H9 (cell line): ENCODE data around the gene RFC4. TPM values are rescaled to one million over a fixed set of nuclear protein-coding genes. Genes with fewer than 3 reads are reported as not detected.
A peak's percentile ranks its signal among the peaks of the same experiment; 100 is the strongest.
"Not testable (repeated sequence)": the region's sequence is repeated elsewhere in the genome, so short reads cannot be mapped to it uniquely, and the experiment has no call there.

ENCODE experiments used
- DNase-seq: peaks from one replicate; pipeline ENCODE4 v3.0.0-alpha.2; 2017
- H2AFZ ChIP-seq: one replicate; pipeline ENCODE4 v1.6.1; 2013; ENCODE audit warnings: mild to moderate bottlenecking, low read length, control low read depth, moderate library complexity
- H2AK5ac ChIP-seq: 2 replicates; pipeline ENCODE4 v1.6.1; 2013; ENCODE audit warnings: low read length, control low read depth, mixed read lengths; ENCODE audit not compliant: insufficient read length
- H2BK120ac ChIP-seq: one replicate; pipeline ENCODE4 v1.6.1; 2013; ENCODE audit warnings: low read depth, mild to moderate bottlenecking, low read length, control low read depth, inconsistent platforms; ENCODE audit not compliant: poor library complexity, severe bottlenecking
- H2BK12ac ChIP-seq: 2 replicates; pipeline ENCODE4 v1.6.1; 2013; ENCODE audit warnings: low read length, control low read depth, mixed read lengths, low read depth; ENCODE audit not compliant: insufficient read length
- H2BK15ac ChIP-seq: 2 replicates; pipeline ENCODE4 v1.6.1; 2013; ENCODE audit warnings: low read depth, low read length, control low read depth
- H2BK20ac ChIP-seq: one replicate; pipeline ENCODE4 v1.6.1; 2013; ENCODE audit warnings: low read depth, mild to moderate bottlenecking, low read length, control low read depth, inconsistent platforms; ENCODE audit not compliant: poor library complexity, severe bottlenecking
- H2BK5ac ChIP-seq: 2 replicates; pipeline ENCODE4 v1.6.1; 2013; ENCODE audit warnings: low read length, control low read depth, mixed read lengths; ENCODE audit not compliant: insufficient read length
- H3K14ac ChIP-seq: 2 replicates; pipeline ENCODE4 v1.6.1; 2013; ENCODE audit warnings: low read length, control low read depth; ENCODE audit not compliant: insufficient read depth
- H3K18ac ChIP-seq: 2 replicates; pipeline ENCODE4 v1.6.1; 2013; ENCODE audit warnings: low read depth, mild to moderate bottlenecking, mixed read lengths, low read length, control low read depth; ENCODE audit not compliant: insufficient read length
- H3K23ac ChIP-seq: 2 replicates; pipeline ENCODE4 v1.6.1; 2013; ENCODE audit warnings: low read length, control low read depth, mixed read lengths, low read depth; ENCODE audit not compliant: insufficient read length
- H3K23me2 ChIP-seq: 2 replicates; pipeline ENCODE4 v1.6.1; 2013; ENCODE audit warnings: low read depth, mild to moderate bottlenecking, mixed read lengths, low read length, control low read depth; ENCODE audit not compliant: insufficient read length, poor library complexity, severe bottlenecking
- H3K27ac ChIP-seq: 2 replicates; pipeline ENCODE4 v1.5.1; 2013; ENCODE audit warnings: low read length, control low read depth, mixed read lengths, low read depth; ENCODE audit not compliant: insufficient read length
- H3K27me3 ChIP-seq: 2 replicates; pipeline ENCODE4 v1.6.1; 2013; ENCODE audit warnings: low read length, control low read depth, inconsistent platforms; ENCODE audit not compliant: insufficient read depth
- H3K4ac ChIP-seq: 2 replicates; pipeline ENCODE4 v1.6.1; 2013; ENCODE audit warnings: low read depth, mild to moderate bottlenecking, control low read depth, inconsistent platforms, low read length, moderate library complexity
- H3K4me1 ChIP-seq: 2 replicates; pipeline ENCODE4 v1.6.1; 2013; ENCODE audit warnings: low read length, control low read depth, inconsistent platforms; ENCODE audit not compliant: insufficient read depth
- H3K4me2 ChIP-seq: 2 replicates; pipeline ENCODE4 v1.6.1; 2013; ENCODE audit warnings: low read length, control low read depth, mixed read lengths; ENCODE audit not compliant: insufficient read length, insufficient read depth
- H3K56ac ChIP-seq: 2 replicates; pipeline ENCODE4 v1.6.1; 2013; ENCODE audit warnings: low read depth, mild to moderate bottlenecking, mixed read lengths, low read length, control low read depth; ENCODE audit not compliant: insufficient read length
- H3K79me1 ChIP-seq: 2 replicates; pipeline ENCODE4 v1.6.1; 2013; ENCODE audit warnings: low read depth, mild to moderate bottlenecking, moderate library complexity, low read length, control low read depth, inconsistent platforms; ENCODE audit not compliant: insufficient read depth, poor library complexity, severe bottlenecking
- H3K79me2 ChIP-seq: 2 replicates; pipeline ENCODE4 v1.6.1; 2013; ENCODE audit warnings: low read length, control low read depth, inconsistent platforms; ENCODE audit not compliant: insufficient read depth
- H3K9ac ChIP-seq: 2 replicates; pipeline ENCODE4 v1.6.1; 2013; ENCODE audit warnings: low read length, control low read depth, mixed read lengths; ENCODE audit not compliant: insufficient read length; ENCODE audit errors: extremely low read depth
- H3K9me3 ChIP-seq: one replicate; pipeline ENCODE4 v1.6.1; 2013; ENCODE audit warnings: low read depth, low read length, inconsistent platforms; ENCODE audit not compliant: control insufficient read depth
- H3T11ph ChIP-seq: one replicate; pipeline ENCODE4 v1.6.1; 2013; ENCODE audit warnings: mild to moderate bottlenecking, low read length, control low read depth, inconsistent platforms
- H4K20me1 ChIP-seq: one replicate; pipeline ENCODE4 v1.6.1; 2013; ENCODE audit not compliant: control insufficient read depth, insufficient read length, insufficient read depth
- H4K5ac ChIP-seq: 2 replicates; pipeline ENCODE4 v1.6.1; 2013; ENCODE audit warnings: low read depth, mild to moderate bottlenecking, mixed read lengths, low read length, control low read depth; ENCODE audit not compliant: insufficient read length
- H4K8ac ChIP-seq: replicated peaks from 2 replicates; pipeline ENCODE4 v1.6.1; 2013; ENCODE audit warnings: low read length, control low read depth, mixed read lengths, low read depth; ENCODE audit not compliant: insufficient read length
- H4K91ac ChIP-seq: 2 replicates; pipeline ENCODE4 v1.6.1; 2013; ENCODE audit warnings: low read depth, mild to moderate bottlenecking, moderate library complexity, mixed read lengths, low read length, control low read depth; ENCODE audit not compliant: insufficient read length
- H3K27ac Mint-ChIP-seq, 3 experiments: 2 replicates in 2 of 3; 3 replicates in 1 of 3; pipeline ENCODE4 v1.8.0; 2020 to 2021; ENCODE audit warnings: mixed read lengths in 3 of 3, mild to moderate bottlenecking in 1 of 3, moderate library complexity in 1 of 3
- H3K27me3 Mint-ChIP-seq: 2 replicates; pipeline ENCODE4 v1.8.0; 2021; ENCODE audit warnings: low read depth, mild to moderate bottlenecking, moderate library complexity, mixed read lengths
- H3K36me3 Mint-ChIP-seq, 3 experiments: 2 replicates in 2 of 3; 3 replicates in 1 of 3; pipeline ENCODE4 v1.8.0; 2020 to 2021; ENCODE audit warnings: low read depth in 3 of 3, mixed read lengths in 3 of 3; ENCODE audit not compliant: insufficient read depth in 1 of 3
- H3K4me1 Mint-ChIP-seq, 2 experiments: 2 replicates each; pipeline ENCODE4 v1.8.0; 2020; ENCODE audit warnings: mixed read lengths in 2 of 2
- H3K4me3 Mint-ChIP-seq, 2 experiments: 2 replicates in 1 of 2; 3 replicates in 1 of 2; pipeline ENCODE4 v1.8.0; 2020 to 2021; ENCODE audit warnings: mild to moderate bottlenecking in 2 of 2, mixed read lengths in 2 of 2, moderate library complexity in 1 of 2
- H3K9me3 Mint-ChIP-seq, 2 experiments: 2 replicates in 1 of 2; 3 replicates in 1 of 2; pipeline ENCODE4 v1.8.0; 2020; ENCODE audit warnings: mild to moderate bottlenecking in 2 of 2, mixed read lengths in 2 of 2, moderate library complexity in 1 of 2
- CTCF ChIP-seq: fragments of 200-600 bp; sonication (generic); conservative IDR thresholded peaks from 3 replicates; pipeline ENCODE4 v1.8.0; 2021; ENCODE audit warnings: antibody characterized with exemption, mild to moderate bottlenecking
- whole genome bisulfite sequencing: extraction: QIAGEN DNeasy Blood & Tissue Kit; methylation state at CpG from one replicate; pipeline ENCODE4 v1.1.7; 2013; ENCODE audit warnings: missing lambda C conversion rate, low lambda C conversion rate, mixed read lengths; ENCODE audit not compliant: insufficient read length; ENCODE audit errors: extremely low coverage; 5-methylcytosine and 5-hydroxymethylcytosine counted together
- total RNA-seq: library from RNA; stranded (reverse); gene quantifications from 2 replicates; pipeline ENCODE4 v1.2.1, GENCODE V29; 2021

RFC4 gene
- total RNA-seq, 1 experiment from 2014 or later, result 108 TPM

- peak overlapping the region; percentile 51 for H3K4me2 ChIP-seq
- no peaks in the 10 kb centered on the region for H3K4me1 ChIP-seq
- no peak overlapping the region for H2AFZ ChIP-seq
- peak overlapping the region; percentile 90 for H3K4me3 Mint-ChIP-seq
- H3K56ac ChIP-seq, result no peak overlapping the region
- no peak overlapping the region for H4K8ac ChIP-seq
- H3K9ac ChIP-seq, result peak overlapping the region; percentile 92
- peaks cover 17 to 27% (median 26%) of the 10 kb centered on the region in 3 experiments for H3K36me3 Mint-ChIP-seq
- H3K79me1 ChIP-seq, result peaks cover 6% of the 10 kb centered on the region
- H3K27ac ChIP-seq, result no peak overlapping the region
- H2BK120ac ChIP-seq, result no peak overlapping the region
- H2BK20ac ChIP-seq, result no peak overlapping the region
- H3K23ac ChIP-seq, result no peak overlapping the region
- no peaks in the 10 kb centered on the region for H3K27me3 Mint-ChIP-seq
- H3K9me3 ChIP-seq, result no peaks in the 10 kb centered on the region
- no peak for TF ChIP-seq CTCF
- H2BK5ac ChIP-seq, result no peak overlapping the region
- H3K27ac Mint-ChIP-seq, result peak overlapping the region; percentile 88 to 98 (median 95); a peak in 6 of 7 replicates
- H2BK15ac ChIP-seq, result no peak overlapping the region
- DNase-seq, result no peak
- H3K23me2 ChIP-seq, result peaks cover 12% of the 10 kb centered on the region
- WGBS, result no CpG with 5 or more reads among the region's 5 CpGs
- no peak overlapping the region for H3K14ac ChIP-seq
- no peak overlapping the region for H3K18ac ChIP-seq
- H2BK12ac ChIP-seq, result no peak overlapping the region
- H3K4me1 Mint-ChIP-seq, result peaks cover 14 to 18% of the 10 kb centered on the region in 2 experiments
- no peaks in the 10 kb centered on the region for H3K27me3 ChIP-seq
- peaks cover 0 to 4% of the 10 kb centered on the region in 2 experiments; a peak in 3 of 5 replicates for H3K9me3 Mint-ChIP-seq
- no peak overlapping the region for H2AK5ac ChIP-seq
- H4K91ac ChIP-seq, result no peak overlapping the region
- H3K4ac ChIP-seq, result no peak overlapping the region
- no peak overlapping the region for H3T11ph ChIP-seq
- peaks cover 5% of the 10 kb centered on the region; the same call in 1 of the 2 replicates for H3K79me2 ChIP-seq
- H4K20me1 ChIP-seq, result no peaks in the 10 kb centered on the region
- H4K5ac ChIP-seq, result no peak overlapping the region
Observed at GRCh38 chr3:186807231-186807630, 949 bp upstream of the RFC4 start.

GRCh38 chr3:186803447-186803846 lies 2.8 kb downstream of the RFC4 start:
- not testable (repeated sequence) for H2BK120ac ChIP-seq, H3K79me1 ChIP-seq, H3K27me3 ChIP-seq, H3K4me3 Mint-ChIP-seq, H3K27me3 Mint-ChIP-seq, H3K79me2 ChIP-seq, H3K23ac ChIP-seq, H4K20me1 ChIP-seq, H2BK20ac ChIP-seq, H3K9ac ChIP-seq, H4K91ac ChIP-seq, H3K4ac ChIP-seq, H3K14ac ChIP-seq, H3K4me2 ChIP-seq, H3K27ac ChIP-seq, H2AK5ac ChIP-seq, H3K18ac ChIP-seq, H2BK12ac ChIP-seq, H4K5ac ChIP-seq, H3T11ph ChIP-seq, H2BK15ac ChIP-seq, DNase-seq, H3K4me1 ChIP-seq, H2AFZ ChIP-seq, H3K27ac Mint-ChIP-seq, H3K9me3 Mint-ChIP-seq, H4K8ac ChIP-seq, H3K9me3 ChIP-seq, H3K56ac ChIP-seq, H2BK5ac ChIP-seq
- peaks cover 32 to 61% (median 58%) of the 10 kb centered on the region in 3 experiments for H3K36me3 Mint-ChIP-seq
- peaks cover 14 to 18% of the 10 kb centered on the region in 2 experiments for H3K4me1 Mint-ChIP-seq
- H3K23me2 ChIP-seq, result peaks cover 12% of the 10 kb centered on the region
- WGBS, result no CpG with 5 or more reads among the region's 4 CpGs
